Ectodermal cell (in vitro differentiated cells): ENCODE data around the gene PRKCG.
"Not testable (repeated sequence)": the region's sequence is repeated elsewhere in the genome, so short reads cannot be mapped to it uniquely, and the experiment has no call there.

Experiments
- H3K27ac ChIP-seq: 2 replicates; pipeline ENCODE4 v1.7.0; 2013; ENCODE audit warnings: mild to moderate bottlenecking, low read depth, low read length; ENCODE audit not compliant: insufficient read depth, poor library complexity, severe bottlenecking
- H3K27me3 ChIP-seq: 2 replicates; pipeline ENCODE4 v1.7.0; 2013; ENCODE audit warnings: mild to moderate bottlenecking, low read length; ENCODE audit not compliant: insufficient read depth, control insufficient read depth, poor library complexity, severe bottlenecking
- H3K36me3 ChIP-seq: one replicate; pipeline ENCODE4 v1.7.0; 2013; ENCODE audit warnings: low read length; ENCODE audit not compliant: control insufficient read depth, insufficient read depth
- H3K4me1 ChIP-seq: one replicate; pipeline ENCODE4 v1.7.0; 2013; ENCODE audit warnings: low read length; ENCODE audit not compliant: control insufficient read depth, insufficient read depth
- H3K4me3 ChIP-seq: 2 replicates; pipeline ENCODE4 v1.7.0; 2013; ENCODE audit warnings: low read depth, low read length, control low read depth; ENCODE audit not compliant: insufficient read depth
- H3K9me3 ChIP-seq: 2 replicates; pipeline ENCODE4 v1.7.0; 2013; ENCODE audit warnings: mild to moderate bottlenecking, low read length, moderate library complexity; ENCODE audit not compliant: control insufficient read depth
- WGBS, 2 experiments: methylation state at CpG; one replicate each; pipeline ENCODE4 v1.1.7; 2013; ENCODE audit warnings: missing lambda C conversion rate in 2 of 2; 5-methylcytosine and 5-hydroxymethylcytosine counted together

Gene PRKCG

DNA sequence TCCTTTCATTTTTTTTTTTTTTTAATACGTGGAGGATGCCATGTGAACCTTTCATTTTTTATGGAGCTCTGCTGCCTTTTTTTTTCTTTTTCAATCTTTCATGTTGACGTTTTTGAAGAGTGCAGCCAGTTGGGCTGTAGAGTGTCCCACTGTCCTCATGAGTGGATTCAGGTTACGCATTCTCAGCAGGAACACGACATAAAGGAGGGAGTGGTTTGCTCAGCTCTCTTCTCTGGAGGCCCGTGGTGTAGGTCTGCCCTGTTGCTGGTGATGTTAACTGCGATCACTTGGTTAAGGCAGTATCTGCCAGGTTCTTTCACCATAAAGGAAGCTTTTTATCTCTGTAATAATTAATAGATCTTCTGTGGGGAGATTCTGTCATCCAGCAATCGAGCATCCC lies 54.0 kb downstream of the PRKCG start:
- WGBS, 2 experiments: 45 to 50% methylated on average over 6 to 7 of the region's 7 CpGs
- H3K27ac ChIP-seq: no peak overlapping the region
- H3K4me3 ChIP-seq: no peak overlapping the region
- H3K36me3 ChIP-seq: no peaks in the 10 kb centered on the region
- H3K4me1 ChIP-seq: no peaks in the 10 kb centered on the region
- H3K27me3 ChIP-seq: no peaks in the 10 kb centered on the region
- H3K9me3 ChIP-seq: no peaks in the 10 kb centered on the region

DNA sequence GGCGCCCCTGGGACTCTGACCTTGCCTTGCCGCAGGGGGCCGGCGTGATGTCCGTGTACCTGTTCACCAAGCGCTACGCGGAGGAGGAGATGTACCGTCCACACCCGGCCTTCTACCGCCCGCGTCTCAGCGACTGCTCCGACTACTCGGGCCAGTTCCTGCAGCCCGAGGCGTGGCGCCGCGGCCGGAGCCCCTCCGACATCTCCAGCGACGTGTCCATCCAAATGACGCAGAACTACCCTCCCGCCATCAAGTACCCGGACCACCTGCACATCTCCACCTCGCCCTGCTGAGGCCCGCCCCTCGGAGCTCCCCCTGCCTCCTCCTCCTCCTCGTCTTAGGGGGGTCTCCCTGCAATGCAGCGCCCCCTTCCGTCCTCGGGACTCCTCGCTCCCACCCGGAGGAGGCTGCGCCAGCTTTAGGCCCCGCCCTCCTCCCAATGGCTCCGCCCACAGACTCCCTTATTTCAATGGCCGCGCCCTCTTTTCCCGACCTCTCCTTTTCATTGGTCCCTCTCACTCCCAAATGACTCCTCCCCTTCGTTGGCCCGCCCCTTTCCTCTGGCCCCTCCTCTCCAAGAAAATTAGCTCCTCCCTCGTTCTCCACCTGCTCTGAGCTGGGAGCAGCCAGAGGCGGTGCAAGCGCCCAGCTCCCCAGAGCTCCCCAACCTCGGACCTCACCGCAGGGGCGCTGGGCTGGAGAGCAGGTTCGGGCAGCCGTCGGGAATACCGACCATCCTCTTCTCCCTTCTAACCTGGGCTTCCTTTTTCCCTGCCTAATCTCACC lies 60.2 kb downstream of the PRKCG start:
- WGBS, 2 experiments: 37 to 40% methylated on average over 55 of the region's 55 CpGs
- no peaks in the 10 kb centered on the region for H3K36me3 ChIP-seq
- peak overlapping the region; percentile 22 for H3K4me3 ChIP-seq
- no peak overlapping the region for H3K27ac ChIP-seq
- H3K4me1 ChIP-seq: peaks cover 4% of the 10 kb centered on the region
- peaks cover 18% of the 10 kb centered on the region for H3K27me3 ChIP-seq
- H3K9me3 ChIP-seq: no peaks in the 10 kb centered on the region

DNA sequence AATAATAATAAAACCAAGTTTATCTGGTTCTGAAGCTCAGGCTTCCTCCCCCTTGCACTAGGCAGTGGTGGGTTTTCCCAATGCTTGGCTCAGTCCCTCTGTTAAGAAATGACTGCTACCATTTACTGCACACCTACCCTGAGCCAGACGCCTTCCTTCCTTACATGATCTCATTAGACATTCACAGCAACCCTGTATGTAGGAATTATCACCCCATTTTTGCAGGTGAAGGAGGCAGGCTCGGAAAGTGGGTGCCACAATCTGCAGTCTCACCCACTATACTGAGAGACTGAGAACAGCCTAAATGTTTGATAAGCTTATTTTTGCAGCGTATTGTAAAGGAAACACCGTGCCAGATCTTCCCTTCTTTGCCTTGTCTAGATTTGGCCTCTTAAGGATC lies 62.4 kb downstream of the PRKCG start:
- H3K4me3 ChIP-seq: no peak overlapping the region
- H3K36me3 ChIP-seq: no peaks in the 10 kb centered on the region
- H3K4me1 ChIP-seq: peaks cover 4% of the 10 kb centered on the region
- WGBS, 2 experiments: 92 to 96% methylated on average over 4 of the region's 4 CpGs
- H3K27ac ChIP-seq: no peak overlapping the region
- peaks cover 18% of the 10 kb centered on the region for H3K27me3 ChIP-seq
- no peaks in the 10 kb centered on the region for H3K9me3 ChIP-seq

DNA sequence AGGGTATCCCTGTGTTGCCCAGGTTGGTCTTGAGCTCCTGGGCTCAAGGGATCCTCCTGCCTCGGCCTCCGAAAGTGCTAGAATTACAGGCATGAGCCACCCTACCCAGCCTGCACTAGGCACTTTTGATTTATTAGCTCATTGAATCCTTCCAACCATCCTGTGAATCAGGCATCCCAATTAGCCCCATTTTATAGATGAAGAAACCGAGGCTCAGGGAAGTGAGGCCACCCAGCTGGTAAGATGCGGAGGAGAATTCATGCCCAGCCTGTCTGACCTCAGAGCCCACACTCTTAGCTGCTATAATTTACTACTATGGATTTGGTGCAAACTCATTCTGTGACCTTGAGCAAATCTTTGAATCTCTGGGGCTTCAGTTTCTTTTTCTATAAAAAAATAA lies 62.9 kb downstream of the PRKCG start:
- Histone ChIP-seq H3K27me3 (peaks cover 18% of the 10 kb centered on the region), H3K4me1 (peaks cover 4% of the 10 kb centered on the region), H3K27ac (no peak overlapping the region), H3K36me3 (no peaks in the 10 kb centered on the region), H3K4me3 (no peak overlapping the region), H3K9me3 (no peaks in the 10 kb centered on the region)
- 91 to 92% methylated on average over 4 of the region's 4 CpGs for WGBS, 2 experiments

DNA sequence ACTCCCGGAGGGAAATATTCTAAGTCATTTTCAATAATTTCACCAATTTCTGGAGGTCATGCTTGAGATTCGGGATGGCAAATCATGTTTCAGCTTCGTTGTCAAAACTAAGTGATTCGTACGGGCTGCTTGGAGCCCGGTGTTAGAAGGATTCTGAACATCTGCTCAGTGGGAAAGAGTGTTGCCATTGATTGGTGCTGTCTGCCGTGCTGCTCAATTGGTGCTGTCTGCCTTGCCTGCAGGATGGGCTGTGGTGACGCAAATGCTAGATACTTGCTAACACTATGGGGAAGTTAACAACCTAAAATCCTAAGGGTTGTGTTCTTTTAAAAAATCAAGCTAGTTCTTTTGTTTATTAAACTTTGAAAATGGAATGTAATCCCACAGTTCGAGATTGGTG lies 63.4 kb downstream of the PRKCG start:
- no peaks in the 10 kb centered on the region for H3K36me3 ChIP-seq
- WGBS, 2 experiments: 40 to 45% methylated on average over 9 of the region's 9 CpGs

DNA sequence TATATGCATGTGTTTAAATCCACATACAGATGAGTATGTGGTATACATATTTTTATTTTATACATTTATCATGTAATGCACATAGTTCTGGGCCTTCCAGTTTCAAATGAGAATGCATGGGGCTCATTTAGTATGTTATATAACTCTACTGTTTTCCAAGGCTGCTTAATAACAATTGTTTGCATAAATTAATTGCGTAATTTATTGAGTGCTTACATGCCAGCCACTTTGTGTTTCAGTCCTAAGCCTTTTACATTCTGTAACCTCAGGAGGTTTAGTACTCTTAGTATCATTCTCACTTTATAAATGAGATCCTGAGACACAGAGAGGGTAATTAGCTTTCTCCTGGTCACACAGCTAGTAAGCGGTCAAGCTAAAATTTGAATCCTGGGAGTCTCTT lies 64.0 kb downstream of the PRKCG start:
- Histone ChIP-seq H3K4me3 (peak overlapping the region; percentile 19), H3K9me3 (no peaks in the 10 kb centered on the region), H3K36me3 (no peaks in the 10 kb centered on the region), H3K27me3 (peaks cover 18% of the 10 kb centered on the region), H3K4me1 (peaks cover 4% of the 10 kb centered on the region), H3K27ac (no peak overlapping the region)
- WGBS, 2 experiments: 88 to 99% methylated on average over 2 of the region's 2 CpGs

More for the DNA sequence above, 63.4 kb downstream of the PRKCG start:
- peaks cover 4% of the 10 kb centered on the region for H3K4me1 ChIP-seq
- peak overlapping the region; percentile 19 for H3K4me3 ChIP-seq
- H3K27ac ChIP-seq: no peak overlapping the region
- H3K9me3 ChIP-seq: no peaks in the 10 kb centered on the region
- peaks cover 18% of the 10 kb centered on the region for H3K27me3 ChIP-seq

DNA sequence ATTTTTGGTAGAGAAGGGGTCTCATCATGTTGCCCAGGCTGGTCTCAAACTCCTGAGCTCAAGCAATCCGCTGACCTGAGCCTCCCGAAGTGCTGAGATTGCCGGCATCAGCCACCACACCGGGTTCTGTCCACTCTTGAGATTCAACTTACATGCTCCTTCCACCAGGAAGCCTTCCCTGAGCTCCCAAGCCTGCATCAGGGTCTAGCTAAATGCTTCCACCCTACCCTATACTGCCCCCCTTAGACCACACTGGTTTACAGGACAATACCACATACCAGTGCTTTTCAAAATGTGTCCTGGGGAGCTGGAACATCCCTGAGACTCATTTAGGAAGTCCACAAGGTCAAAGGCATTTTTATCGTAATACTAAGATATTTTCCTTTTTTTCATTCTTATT lies 65.6 kb downstream of the PRKCG start:
- Histone ChIP-seq H3K4me1 (peaks cover 4% of the 10 kb centered on the region), H3K36me3 (no peaks in the 10 kb centered on the region), H3K27me3 (peaks cover 15% of the 10 kb centered on the region), H3K27ac (no peak overlapping the region), H3K4me3 (no peak overlapping the region), H3K9me3 (no peaks in the 10 kb centered on the region)
- 68 to 72% methylated on average over 4 to 5 of the region's 5 CpGs for WGBS, 2 experiments

DNA sequence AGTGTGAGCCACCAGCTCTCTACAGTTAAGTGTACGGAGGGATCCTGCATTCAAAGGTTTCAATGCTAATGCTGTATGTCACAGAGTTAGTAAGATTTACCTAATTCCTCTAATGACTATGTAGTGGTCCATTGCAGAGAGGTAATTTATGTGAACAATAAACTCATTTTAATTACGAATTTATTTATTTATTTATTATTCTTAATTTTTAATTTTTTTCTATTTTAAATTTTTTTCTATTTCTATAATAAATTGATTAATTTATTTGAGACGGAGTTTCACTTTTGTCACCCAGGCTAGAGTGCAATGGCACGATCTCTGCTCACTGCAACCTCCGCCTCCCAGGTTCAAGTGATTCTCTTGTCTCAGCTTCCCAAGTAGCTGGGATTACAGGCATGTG lies 66.6 kb downstream of the PRKCG start:
- not testable (repeated sequence) for H3K27me3 ChIP-seq, H3K9me3 ChIP-seq, H3K36me3 ChIP-seq, H3K4me1 ChIP-seq, H3K27ac ChIP-seq, H3K4me3 ChIP-seq
- 88 to 90% methylated on average over 4 of the region's 5 CpGs for WGBS, 2 experiments

DNA sequence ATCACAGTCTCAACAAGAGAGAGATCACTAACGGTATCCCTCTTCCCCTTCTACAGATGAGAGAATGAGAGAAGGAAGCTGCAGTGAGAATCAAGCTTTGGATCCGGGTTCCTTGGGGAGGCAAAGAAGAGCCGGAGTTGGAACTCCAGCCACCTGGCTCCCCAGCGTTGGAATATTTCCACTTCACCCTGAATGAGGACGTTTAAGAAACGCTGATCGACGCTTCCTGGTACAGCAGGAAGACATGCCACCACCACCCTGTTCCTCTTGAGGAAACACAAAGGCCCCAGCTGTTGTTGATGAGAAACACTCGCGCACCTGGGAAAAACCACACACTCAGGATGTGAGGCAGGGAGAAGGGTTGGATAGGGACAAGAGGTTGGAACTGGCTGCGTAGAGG lies 69.4 kb downstream of the PRKCG start:
- no peak overlapping the region for H3K4me3 ChIP-seq
- no peaks in the 10 kb centered on the region for H3K4me1 ChIP-seq
- no peaks in the 10 kb centered on the region for H3K36me3 ChIP-seq
- H3K27ac ChIP-seq: no peak overlapping the region
- H3K27me3 ChIP-seq: peaks cover 2% of the 10 kb centered on the region
- WGBS, 2 experiments: 83% methylated on average over 11 of the region's 11 CpGs
- H3K9me3 ChIP-seq: no peaks in the 10 kb centered on the region

DNA sequence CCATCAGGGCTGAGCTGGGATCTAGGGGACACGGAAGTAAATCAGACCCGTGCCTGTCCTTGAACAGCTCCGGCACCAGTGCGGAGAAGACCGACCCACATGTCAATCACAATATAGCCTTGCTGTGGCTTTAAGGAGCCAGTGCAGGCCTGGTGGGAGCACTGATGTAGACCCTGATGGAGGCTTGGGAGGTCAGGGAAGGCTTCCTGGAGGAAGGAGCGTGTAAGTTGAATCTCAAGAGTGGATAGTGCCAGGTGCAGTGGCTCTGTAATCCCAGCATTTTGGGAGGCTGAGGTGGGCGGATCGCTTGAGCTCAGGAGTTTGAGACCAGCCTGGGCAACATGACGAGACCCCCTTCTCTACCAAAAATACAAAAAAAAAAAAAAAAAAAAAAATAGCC lies 70.0 kb downstream of the PRKCG start:
- Histone ChIP-seq H3K36me3 (no peaks in the 10 kb centered on the region), H3K4me3 (no peak overlapping the region), H3K4me1 (no peaks in the 10 kb centered on the region), H3K27me3 (peaks cover 4% of the 10 kb centered on the region), H3K27ac (no peak overlapping the region), H3K9me3 (no peaks in the 10 kb centered on the region)
- 91% methylated on average over 8 to 9 of the region's 9 CpGs for WGBS, 2 experiments
